AG20443 (cell line): ENCODE results near the gene DAB1.
"Not testable (repeated sequence)": the region's sequence is repeated elsewhere in the genome, so short reads cannot be mapped to it uniquely, and the experiment has no call there.

ENCODE experiments used
- DNase-seq: peaks from one replicate; pipeline ENCODE4 v3.0.0; 2012; ENCODE audit warnings: low spot score, mixed read lengths

Gene DAB1

GRCh38 chr1:57360846-57361407 lies 62.9 kb downstream of the DAB1 start:
- no peak for DNase-seq

- DNase-seq: no peak
Observed at GRCh38 chr1:57357462-57357861, 66.4 kb downstream of the DAB1 start.

- DNase-seq: peak; percentile 57
Observed at GRCh38 chr1:57353654-57354053, 70.2 kb downstream of the DAB1 start.

DNA sequence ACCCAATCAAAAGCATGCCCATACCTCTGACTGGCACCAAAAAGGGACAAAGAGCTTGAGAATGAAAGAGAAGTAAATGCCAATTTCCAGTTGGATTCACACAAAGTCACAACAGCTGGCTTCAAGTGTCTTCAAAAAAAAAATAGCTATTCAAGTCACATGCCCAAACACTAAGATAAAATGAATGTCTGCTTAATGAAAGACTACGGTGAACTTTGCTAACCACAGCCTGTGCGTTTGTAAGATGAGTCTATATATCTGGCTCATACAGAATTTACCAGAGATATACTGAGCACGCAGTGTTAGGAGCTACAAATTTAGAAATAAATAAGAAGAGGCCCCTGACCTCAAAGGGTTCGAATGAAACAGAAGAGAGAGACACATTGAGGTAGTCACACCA lies 73.2 kb downstream of the DAB1 start:
- DNase-seq: no peak

DNA sequence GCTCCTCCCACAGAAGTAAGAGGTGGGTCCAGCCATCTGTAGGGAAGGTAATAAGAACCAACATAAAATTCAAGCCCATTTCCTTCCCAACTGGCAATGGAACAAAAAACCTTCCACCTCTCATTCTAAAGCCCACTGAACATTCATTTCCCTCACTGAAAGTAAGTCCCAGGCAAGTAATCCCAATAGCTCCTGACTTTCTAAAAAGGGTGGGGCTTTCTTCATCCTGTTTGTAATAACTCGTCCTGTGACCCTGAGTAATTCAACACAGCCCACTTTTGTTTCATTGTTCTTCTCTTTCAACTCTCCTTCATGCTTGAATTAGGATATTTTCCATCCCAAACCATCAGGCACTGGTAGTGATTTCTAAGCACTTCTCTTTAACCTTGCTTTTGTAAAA lies 74.9 kb downstream of the DAB1 start:
- no peak for DNase-seq

GRCh38 chr1:57345916-57346315 lies 77.9 kb downstream of the DAB1 start:
- no peak for DNase-seq

DNA sequence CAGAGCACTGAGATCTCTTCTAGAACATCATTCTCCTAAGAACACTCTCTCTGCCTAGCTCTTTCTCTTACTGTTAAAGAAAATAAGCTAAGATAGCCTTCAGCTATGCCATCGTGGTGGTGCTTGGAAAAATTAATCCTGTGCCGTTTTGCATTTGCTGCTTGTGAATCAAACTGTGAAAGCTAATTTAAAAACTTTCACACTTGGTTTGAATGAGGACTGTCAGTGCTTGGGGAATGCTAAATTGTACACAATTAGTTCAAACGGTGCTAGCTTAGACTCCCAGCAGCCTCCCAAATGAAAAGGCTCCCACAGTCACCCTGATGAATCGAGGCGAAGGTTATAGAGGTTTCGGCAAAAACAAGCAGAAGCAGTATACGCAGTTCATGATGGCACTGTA lies 79.6 kb downstream of the DAB1 start:
- DNase-seq: no peak

DNA sequence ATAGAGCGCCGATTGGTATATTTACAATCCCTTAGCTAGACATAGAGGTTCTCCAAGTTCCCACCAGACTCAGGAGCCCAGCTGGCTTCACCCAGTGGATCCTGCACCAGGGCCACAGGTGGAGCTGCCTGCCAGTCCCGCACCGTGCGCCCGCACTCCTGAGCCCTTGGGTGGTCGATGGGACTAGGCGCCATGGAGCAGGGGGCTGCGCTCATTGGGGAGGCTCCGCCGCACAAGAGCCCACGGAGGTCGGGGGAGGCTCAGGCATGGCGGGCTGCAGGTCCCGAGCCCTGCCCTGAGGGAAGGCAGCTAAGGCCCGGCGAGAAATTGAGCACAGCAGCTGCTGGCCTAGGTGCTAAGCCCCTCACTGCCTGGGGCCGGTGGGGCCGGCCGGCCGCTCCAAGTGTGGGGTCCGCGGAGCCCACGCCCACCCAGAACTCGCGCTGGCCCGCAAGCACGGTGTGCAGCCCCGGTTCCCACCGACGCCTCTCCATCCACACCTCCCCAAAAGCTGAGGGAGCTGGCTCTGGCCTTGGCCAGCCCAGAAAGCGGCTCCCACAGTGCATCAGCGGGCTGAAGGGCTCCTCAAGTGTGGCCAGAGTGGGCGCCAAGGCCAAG lies 80.5 kb downstream of the DAB1 start:
- not testable (repeated sequence) for DNase-seq

- no peak for DNase-seq
Observed at GRCh38 chr1:57341721-57342120, 82.1 kb downstream of the DAB1 start.

- DNase-seq: no peak
Observed at GRCh38 chr1:57340334-57341070, 83.4 kb downstream of the DAB1 start.

DNA sequence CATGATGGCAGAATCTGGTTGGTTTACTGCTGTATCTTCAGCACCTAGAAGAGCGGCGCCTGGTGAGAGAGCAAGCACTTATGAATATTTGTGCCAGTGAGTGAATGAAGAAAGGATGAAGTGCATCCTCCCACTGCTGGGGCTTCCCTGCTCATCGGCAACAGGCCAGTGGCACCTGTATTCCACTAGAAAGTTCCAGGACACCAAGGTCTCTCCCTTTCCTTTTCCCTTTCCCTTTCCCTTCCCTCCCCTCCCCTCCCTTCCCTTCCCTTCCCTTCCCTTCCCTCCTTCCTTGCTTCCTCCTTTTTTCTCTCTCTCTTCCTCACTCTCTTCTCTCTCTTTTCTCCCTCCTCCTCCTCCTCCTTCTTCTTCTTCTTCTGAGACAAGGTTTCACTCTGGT lies 86.2 kb downstream of the DAB1 start:
- no peak for DNase-seq

DNA sequence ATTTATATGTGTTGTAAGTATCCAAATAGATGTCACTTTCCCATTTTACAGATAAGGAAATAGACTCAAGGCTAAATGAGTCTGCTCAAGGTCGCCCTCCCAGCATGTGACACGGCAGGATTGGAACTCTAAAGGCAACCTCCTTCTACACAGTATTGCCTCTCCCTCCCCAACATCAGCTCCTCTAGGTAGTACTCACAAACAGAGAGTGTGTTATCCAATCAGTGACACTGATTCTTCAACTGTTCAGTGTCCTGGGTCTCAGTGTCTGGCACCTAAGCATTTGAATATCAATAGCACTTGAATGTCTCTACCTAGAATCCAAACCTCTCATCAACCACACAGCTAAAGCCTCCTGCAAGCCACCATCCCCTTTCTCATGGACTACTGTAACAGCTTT lies 87.1 kb downstream of the DAB1 start:
- no peak for DNase-seq

DNA sequence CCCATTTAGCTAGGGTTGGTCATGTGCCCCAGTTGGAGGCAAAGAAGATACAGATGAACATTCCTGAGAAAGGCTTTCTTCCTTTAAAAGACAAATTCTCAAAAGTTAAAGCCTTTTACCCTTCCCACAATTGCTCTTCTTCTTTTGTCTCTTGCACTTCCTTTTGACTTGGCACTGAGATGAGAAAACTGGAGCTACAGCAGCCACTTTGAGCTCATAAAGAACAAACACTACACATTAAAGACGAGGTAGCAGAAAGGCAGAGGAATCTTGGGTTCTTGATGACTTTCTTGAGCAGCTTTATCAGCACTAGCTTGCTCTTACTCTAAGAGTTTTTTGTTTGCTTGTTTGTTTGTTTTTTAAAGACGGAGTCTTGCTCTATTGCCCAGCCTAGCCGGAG lies 92.2 kb downstream of the DAB1 start:
- no peak for DNase-seq

GRCh38 chr1:57329937-57330336 lies 93.9 kb downstream of the DAB1 start:
- no peak for DNase-seq

- DNase-seq: no peak
Observed at GRCh38 chr1:57329001-57329527, 94.8 kb downstream of the DAB1 start.

- no peak for DNase-seq
Observed at GRCh38 chr1:57327946-57328345, 95.9 kb downstream of the DAB1 start.

GRCh38 chr1:57327336-57327735 lies 96.5 kb downstream of the DAB1 start:
- no peak for DNase-seq

DNA sequence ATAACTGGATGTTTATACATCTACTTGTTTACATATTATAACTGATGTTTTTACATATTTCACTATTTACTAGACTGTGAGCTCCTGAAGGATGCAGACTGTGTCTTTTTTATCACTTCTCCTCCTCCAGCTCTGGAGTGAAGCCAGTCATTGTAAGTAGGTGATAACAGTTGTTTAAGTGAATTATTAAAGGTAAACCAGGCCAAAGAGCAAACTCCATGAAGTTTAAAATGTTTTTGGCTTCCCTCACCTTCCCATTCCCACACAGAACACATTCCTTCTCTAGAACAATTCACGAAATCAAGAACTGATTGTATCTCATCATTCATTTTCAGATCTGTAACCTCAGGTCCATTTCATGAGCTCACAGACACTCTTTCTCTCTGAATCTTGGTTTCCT lies 98.3 kb downstream of the DAB1 start:
- DNase-seq: no peak

- no peak for DNase-seq
Observed at GRCh38 chr1:57325117-57325516, 98.7 kb downstream of the DAB1 start.

- DNase-seq: no peak
Observed at GRCh38 chr1:57324388-57324787, 99.5 kb downstream of the DAB1 start.

- DNase-seq: no peak
Observed at GRCh38 chr1:57321776-57322175, 102.1 kb downstream of the DAB1 start.

DNA sequence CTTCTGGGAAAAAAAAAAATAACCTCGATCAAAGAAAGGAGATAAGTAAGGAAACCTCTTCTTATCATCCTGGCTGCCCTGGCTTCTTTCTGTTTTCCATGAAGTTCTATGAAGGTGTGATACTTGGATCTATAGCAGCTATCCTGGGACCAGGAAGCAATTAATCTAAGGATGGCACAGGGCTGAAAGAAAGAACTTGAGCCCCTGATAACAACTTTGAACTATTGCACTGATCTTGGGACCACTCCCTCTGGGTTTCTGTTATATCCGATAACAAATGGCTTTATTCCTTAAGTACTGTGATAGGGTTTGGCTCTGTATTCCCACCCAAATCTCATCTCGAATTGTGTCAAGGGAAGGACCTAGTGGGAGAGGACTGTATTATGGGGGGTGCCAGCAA lies 104.1 kb downstream of the DAB1 start:
- no peak for DNase-seq

- DNase-seq: no peak
Observed at GRCh38 chr1:57319165-57319564, 104.7 kb downstream of the DAB1 start.
